KMS-11 (cell line): Measurements from ENCODE around the gene ANKDD1A.

Experiments
- H2AFZ ChIP-seq: fragments of 200-600 bp; sonication (generic); 2 replicates; pipeline ENCODE4 v1.6.1; 2016; ENCODE audit warnings: antibody characterized with exemption, mixed run types, low read depth
- H3K27ac ChIP-seq: fragments of 200-600 bp; sonication (generic); 2 replicates; pipeline ENCODE4 v1.6.1; 2016; ENCODE audit warnings: mild to moderate bottlenecking, mixed run types
- H3K27me3 ChIP-seq: fragments of 200-600 bp; sonication (generic); 2 replicates; pipeline ENCODE4 v1.6.1; 2017; ENCODE audit warnings: mild to moderate bottlenecking, low read depth, mixed run types, moderate library complexity; ENCODE audit not compliant: insufficient read depth
- H3K36me3 ChIP-seq: fragments of 200-600 bp; sonication (generic); 2 replicates; pipeline ENCODE4 v1.6.1; 2017; ENCODE audit warnings: mild to moderate bottlenecking, mixed run types; ENCODE audit not compliant: insufficient read depth
- H3K4me1 ChIP-seq: fragments of 200-600 bp; sonication (generic); 2 replicates; pipeline ENCODE4 v1.6.1; 2016; ENCODE audit warnings: mild to moderate bottlenecking, low read depth, mixed run types; ENCODE audit not compliant: poor library complexity, severe bottlenecking
- H3K4me2 ChIP-seq: fragments of 200-600 bp; sonication (generic); 2 replicates; pipeline ENCODE4 v1.7.0; 2016; ENCODE audit warnings: mild to moderate bottlenecking, mixed run types
- H3K4me3 ChIP-seq: fragments of 200-600 bp; sonication (generic); IDR thresholded peaks from 2 replicates; pipeline ENCODE4 v1.6.1; 2017; ENCODE audit warnings: low read depth, low read length, mixed read lengths; ENCODE audit not compliant: insufficient read depth
- H3K79me2 ChIP-seq: fragments of 200-600 bp; sonication (generic); 2 replicates; pipeline ENCODE4 v1.6.1; 2016; ENCODE audit warnings: low read depth, mixed run types; ENCODE audit not compliant: insufficient read depth
- H3K9ac ChIP-seq: fragments of 200-600 bp; sonication (generic); 2 replicates; pipeline ENCODE4 v1.6.1; 2016; ENCODE audit warnings: mild to moderate bottlenecking, mixed run types
- H4K20me1 ChIP-seq: fragments of 200-600 bp; sonication (generic); 2 replicates; pipeline ENCODE4 v1.6.1; 2016; ENCODE audit warnings: mild to moderate bottlenecking, mixed run types; ENCODE audit not compliant: insufficient read depth
- TF ChIP-seq, protein P1 (sequence below): fragments of 200-600 bp; sonication (generic); conservative IDR thresholded peaks from 2 replicates; pipeline ENCODE4 v1.6.1; 2017; ENCODE audit warnings: low read depth, mild to moderate bottlenecking, antibody characterized with exemption, low read length, moderate library complexity, mixed read lengths

Gene ANKDD1A

GRCh38 chr15:64925335-64926330, 13.9 kb downstream of the ANKDD1A start:
- Histone ChIP-seq H3K79me2 (no peaks in the 10 kb centered on the region), H3K9ac (no peak overlapping the region), H4K20me1 (no peaks in the 10 kb centered on the region), H3K27me3 (no peaks in the 10 kb centered on the region), H3K27ac (no peak overlapping the region), H3K4me3 (no peak overlapping the region), H3K4me2 (no peak overlapping the region), H2AFZ (no peak overlapping the region), H3K4me1 (peaks cover 35% of the 10 kb centered on the region), H3K36me3 (no peaks in the 10 kb centered on the region)
- TF ChIP-seq, protein P1, sequence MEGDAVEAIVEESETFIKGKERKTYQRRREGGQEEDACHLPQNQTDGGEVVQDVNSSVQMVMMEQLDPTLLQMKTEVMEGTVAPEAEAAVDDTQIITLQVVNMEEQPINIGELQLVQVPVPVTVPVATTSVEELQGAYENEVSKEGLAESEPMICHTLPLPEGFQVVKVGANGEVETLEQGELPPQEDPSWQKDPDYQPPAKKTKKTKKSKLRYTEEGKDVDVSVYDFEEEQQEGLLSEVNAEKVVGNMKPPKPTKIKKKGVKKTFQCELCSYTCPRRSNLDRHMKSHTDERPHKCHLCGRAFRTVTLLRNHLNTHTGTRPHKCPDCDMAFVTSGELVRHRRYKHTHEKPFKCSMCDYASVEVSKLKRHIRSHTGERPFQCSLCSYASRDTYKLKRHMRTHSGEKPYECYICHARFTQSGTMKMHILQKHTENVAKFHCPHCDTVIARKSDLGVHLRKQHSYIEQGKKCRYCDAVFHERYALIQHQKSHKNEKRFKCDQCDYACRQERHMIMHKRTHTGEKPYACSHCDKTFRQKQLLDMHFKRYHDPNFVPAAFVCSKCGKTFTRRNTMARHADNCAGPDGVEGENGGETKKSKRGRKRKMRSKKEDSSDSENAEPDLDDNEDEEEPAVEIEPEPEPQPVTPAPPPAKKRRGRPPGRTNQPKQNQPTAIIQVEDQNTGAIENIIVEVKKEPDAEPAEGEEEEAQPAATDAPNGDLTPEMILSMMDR, result no peak

DNA sequence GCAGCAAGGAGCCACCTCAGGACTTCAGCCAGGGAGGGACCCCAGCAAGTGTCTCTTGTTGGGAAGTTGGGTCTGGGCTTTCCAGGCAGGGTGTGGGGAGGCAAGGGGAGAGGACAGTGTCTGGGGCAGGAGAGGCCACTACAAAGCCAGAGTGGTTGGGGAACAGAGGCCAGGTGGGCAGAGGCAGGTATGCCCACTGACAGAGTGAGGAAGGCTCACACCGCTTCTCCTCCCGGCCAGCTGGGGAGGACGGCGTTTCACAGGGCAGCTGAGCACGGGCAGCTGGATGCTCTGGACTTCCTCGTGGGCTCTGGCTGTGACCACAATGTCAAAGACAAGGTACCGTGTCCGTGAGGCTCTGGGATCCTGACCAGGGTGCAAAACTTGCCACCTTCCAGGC, 15.0 kb downstream of the ANKDD1A start:
- no peak overlapping the region for H3K4me3 ChIP-seq
- no peak overlapping the region for H3K27ac ChIP-seq
- H3K4me1 ChIP-seq, result peaks cover 46% of the 10 kb centered on the region
- H3K27me3 ChIP-seq, result no peaks in the 10 kb centered on the region
- no peaks in the 10 kb centered on the region for H4K20me1 ChIP-seq
- TF ChIP-seq, protein P1, result no peak
- H3K4me2 ChIP-seq, result no peak overlapping the region
- no peak overlapping the region for H3K9ac ChIP-seq
- no peak overlapping the region for H2AFZ ChIP-seq
- no peaks in the 10 kb centered on the region for H3K36me3 ChIP-seq
- H3K79me2 ChIP-seq, result no peaks in the 10 kb centered on the region

- Histone ChIP-seq H3K79me2 (no peaks in the 10 kb centered on the region), H3K27ac (peak overlapping the region; percentile 47), H2AFZ (no peak overlapping the region), H4K20me1 (no peaks in the 10 kb centered on the region), H3K4me1 (peaks cover 53% of the 10 kb centered on the region), H3K4me3 (no peak overlapping the region), H3K4me2 (peak overlapping the region; percentile 93; the same call in 1 of the 2 replicates), H3K9ac (no peak overlapping the region; the same call in 1 of the 2 replicates), H3K27me3 (no peaks in the 10 kb centered on the region), H3K36me3 (no peaks in the 10 kb centered on the region)
- TF ChIP-seq, protein P1, result no peak
Measured at GRCh38 chr15:64928626-64929220, 17.0 kb downstream of the ANKDD1A start.

DNA sequence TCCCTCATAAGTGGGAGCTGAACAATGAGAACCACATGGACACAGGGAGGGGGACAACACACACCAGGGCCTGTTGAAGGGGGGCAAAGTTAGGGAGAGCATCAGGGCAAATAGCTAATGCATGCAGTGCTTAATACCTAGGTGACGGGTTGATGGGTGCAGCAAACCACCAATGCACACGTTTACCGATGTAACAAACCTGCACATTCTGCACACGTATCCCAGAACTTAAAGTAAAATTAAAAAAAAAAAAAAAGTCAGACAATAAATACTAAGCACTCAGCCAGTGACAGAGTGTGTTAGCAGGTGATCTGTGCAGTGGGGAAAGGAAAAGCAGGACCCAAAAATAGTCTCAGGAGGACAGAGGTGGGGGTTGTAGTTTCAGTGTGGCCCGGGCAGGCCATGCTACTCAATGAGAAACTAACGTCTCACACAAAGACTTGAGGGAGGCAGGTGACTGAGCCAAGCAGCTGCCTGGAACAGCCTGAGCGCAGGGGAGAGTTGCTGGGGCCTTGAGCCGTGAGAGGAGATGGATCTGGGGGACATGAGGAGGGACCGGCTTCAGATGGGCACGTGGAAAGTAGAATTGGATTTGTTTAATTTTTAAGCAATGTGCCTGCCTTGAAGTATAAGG, 18.4 kb downstream of the ANKDD1A start:
- TF ChIP-seq, protein P1, result no peak
- no peaks in the 10 kb centered on the region for H3K36me3 ChIP-seq
- H3K9ac ChIP-seq, result peak overlapping the region; percentile 61
- H3K79me2 ChIP-seq, result no peaks in the 10 kb centered on the region
- peak overlapping the region; percentile 93 for H3K4me2 ChIP-seq
- no peak overlapping the region for H3K4me3 ChIP-seq
- no peaks in the 10 kb centered on the region for H4K20me1 ChIP-seq
- H3K27ac ChIP-seq, result peak overlapping the region; percentile 89
- peak overlapping the region; percentile 82 for H2AFZ ChIP-seq
- H3K4me1 ChIP-seq, result peaks cover 53% of the 10 kb centered on the region
- no peaks in the 10 kb centered on the region for H3K27me3 ChIP-seq
